Adrenal gland (tissue), 12 donors: ENCODE data around the gene CACNB4. TPM values are rescaled to one million over a fixed set of nuclear protein-coding genes. Genes with fewer than 3 reads are reported as not detected.

Source experiments
- DNase-seq, 7 donors: peaks; one replicate each; pipeline ENCODE4 v3.0.0-alpha.2; 2019 to 2020
- H3K27ac ChIP-seq, 5 donors: fragments of 200-600 bp; sonication (generic) in 4 of 5; 1 replicate in 3 of 5; 2 replicates in 2 of 5; pipeline versions ENCODE4 v1.5.1 to v1.8.0; 2016 to 2020; ENCODE audit warnings: mild to moderate bottlenecking in 1 of 5
- H3K27me3 ChIP-seq: fragments of 200-600 bp; 2 replicates; pipeline ENCODE4 v1.8.0; 2021
- H3K36me3 ChIP-seq, 2 donors: fragments of 200-600 bp; replicated peaks in 1 of 2; 1 replicate in 1 of 2; 2 replicates in 1 of 2; pipeline versions ENCODE4 v1.5.1 to v1.8.0; 2018 to 2022
- H3K4me1 ChIP-seq, 2 donors: fragments of 200-600 bp; replicated peaks in 1 of 2; 1 replicate in 1 of 2; 2 replicates in 1 of 2; pipeline versions ENCODE4 v1.5.1 to v1.8.0; 2018 to 2021
- H3K4me3 ChIP-seq, 4 donors: fragments of 200-600 bp; sonication (generic) in 3 of 4; one replicate each; pipeline ENCODE4 v1.5.1; 2016 to 2018
- H3K9me3 ChIP-seq, 3 donors: fragments of 200-600 bp; sonication (generic) in 1 of 3; replicated peaks in 1 of 3; 1 replicate in 2 of 3; 2 replicates in 1 of 3; pipeline versions ENCODE4 v1.5.1 to v1.8.0; 2016 to 2021
- POLR2A ChIP-seq, 2 donors: fragments of 450-650 bp; IDR thresholded peaks; one replicate each; pipeline ENCODE4 v1.6.1; 2017; ENCODE audit warnings: antibody characterized with exemption in 2 of 2, mild to moderate bottlenecking in 2 of 2, moderate library complexity in 1 of 2
- WGBS, 4 donors: extraction: QIAGEN DNeasy Blood & Tissue Kit in 2 of 4; methylation state at CpG; one replicate each; pipeline versions ENCODE4 v1.1.5 to v1.1.7; 2013 to 2017; 5-methylcytosine and 5-hydroxymethylcytosine counted together
- intact Hi-C, 2 donors: fragments of 100-400 bp; cut with DNase I; formaldehyde crosslinking; loops; one replicate each; pipeline versions ENCODE4 v1.14.1 to v1.15.0; 2022 to 2023
- polyA plus RNA-seq, 3 donors: library from polyadenylated mRNA; stranded (reverse); fragments of 200-250 nt in 2 of 3; fragments of 350-450 nt in 1 of 3; fragmentation: Illumina TruSeq in 1 of 3; extraction: RNeasy Lipid Tissue Mini Kit (QIAGEN cat#74804) in 1 of 3; gene quantifications; one replicate each; pipeline ENCODE4 v1.2.3, GENCODE V29; 2013 to 2014
- total RNA-seq, 9 donors: library from RNA; depleted of rRNA in 4 of 9; stranded (reverse); fragments of >200 nt in 4 of 9; fragments of 120-200 nt in 1 of 9; fragmentation: NEBNext Ultra II Directional in 1 of 9; extraction: Animal tissue kit (Norgen Biotek cat#: 25700) in 1 of 9; gene quantifications; one replicate each; pipeline versions ENCODE4 v1.1.0 to v1.2.4, GENCODE V29; 2013 to 2023
- TF ChIP-seq, protein P1 (sequence below), 6 experiments: fragments of 450-650 bp in 4 of 6; fragments of 200-600 bp in 2 of 6; sonication (generic) in 1 of 6; IDR thresholded peaks; 1 replicate in 5 of 6; 2 replicates in 1 of 6; pipeline versions ENCODE4 v1.5.1 to v1.8.0; 2016 to 2021; ENCODE audit warnings: antibody characterized with exemption in 6 of 6, mild to moderate bottlenecking in 2 of 6, moderate library complexity in 1 of 6
- donor health status: healthy with polysubstance abuse.
- donor health status: Bipolar disorder and iron deficiency.
- donor health status: DM: yes; HTN: yes; CAD: no.
- donor health status: DM: no; HTN: no; CAD: no.
- donor health status: DM: no; HTN: no; CAD: no.
- donor health status: DM: yes; HTN: yes; CAD: no.

The CACNB4 gene
- total and polyA plus RNA-seq, 12 donors: 0.60 to 8.5 (median 1.9) TPM

DNA sequence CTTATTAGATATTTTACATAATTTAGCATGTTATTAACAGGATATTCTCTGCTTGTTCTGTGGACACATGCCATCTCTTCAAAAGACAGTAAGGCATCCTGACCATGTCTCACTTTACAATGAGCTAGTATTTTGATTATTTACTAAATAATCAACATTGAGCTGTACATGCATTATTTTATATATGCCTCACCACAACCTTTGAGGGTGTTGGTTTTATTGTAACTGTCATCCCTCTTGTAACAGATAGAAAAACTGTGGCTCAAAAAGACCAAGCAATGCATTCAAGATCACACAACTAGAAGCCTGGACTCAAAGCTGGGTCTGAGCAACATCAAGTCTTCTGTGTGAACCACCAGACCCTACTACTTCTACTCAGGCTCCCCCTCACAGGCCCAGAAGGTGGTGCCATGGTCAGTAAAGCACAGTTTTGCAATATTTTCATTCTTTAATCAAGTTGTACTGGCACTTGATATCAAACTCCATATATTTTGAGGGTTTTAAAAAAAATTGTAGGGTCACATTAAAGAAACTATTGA is 165.5 kb downstream of the CACNB4 start:
- no peak for DNase-seq
- H3K27me3 ChIP-seq: no peaks in the 10 kb centered on the region
- no peak for TF ChIP-seq POLR2A (IDR thresholded peaks at IDR 0.05)
- TF ChIP-seq, protein P1, sequence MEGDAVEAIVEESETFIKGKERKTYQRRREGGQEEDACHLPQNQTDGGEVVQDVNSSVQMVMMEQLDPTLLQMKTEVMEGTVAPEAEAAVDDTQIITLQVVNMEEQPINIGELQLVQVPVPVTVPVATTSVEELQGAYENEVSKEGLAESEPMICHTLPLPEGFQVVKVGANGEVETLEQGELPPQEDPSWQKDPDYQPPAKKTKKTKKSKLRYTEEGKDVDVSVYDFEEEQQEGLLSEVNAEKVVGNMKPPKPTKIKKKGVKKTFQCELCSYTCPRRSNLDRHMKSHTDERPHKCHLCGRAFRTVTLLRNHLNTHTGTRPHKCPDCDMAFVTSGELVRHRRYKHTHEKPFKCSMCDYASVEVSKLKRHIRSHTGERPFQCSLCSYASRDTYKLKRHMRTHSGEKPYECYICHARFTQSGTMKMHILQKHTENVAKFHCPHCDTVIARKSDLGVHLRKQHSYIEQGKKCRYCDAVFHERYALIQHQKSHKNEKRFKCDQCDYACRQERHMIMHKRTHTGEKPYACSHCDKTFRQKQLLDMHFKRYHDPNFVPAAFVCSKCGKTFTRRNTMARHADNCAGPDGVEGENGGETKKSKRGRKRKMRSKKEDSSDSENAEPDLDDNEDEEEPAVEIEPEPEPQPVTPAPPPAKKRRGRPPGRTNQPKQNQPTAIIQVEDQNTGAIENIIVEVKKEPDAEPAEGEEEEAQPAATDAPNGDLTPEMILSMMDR (IDR thresholded peaks at IDR 0.05): no peak
- peaks cover 0 to 17% of the 10 kb centered on the region in 2 donors for H3K4me1 ChIP-seq
- intact Hi-C loops: no loop called here
- no peaks in the 10 kb centered on the region for H3K9me3 ChIP-seq
- H3K36me3 ChIP-seq: no peaks in the 10 kb centered on the region
- H3K4me3 ChIP-seq: no peak overlapping the region
- no peak overlapping the region for H3K27ac ChIP-seq

DNA sequence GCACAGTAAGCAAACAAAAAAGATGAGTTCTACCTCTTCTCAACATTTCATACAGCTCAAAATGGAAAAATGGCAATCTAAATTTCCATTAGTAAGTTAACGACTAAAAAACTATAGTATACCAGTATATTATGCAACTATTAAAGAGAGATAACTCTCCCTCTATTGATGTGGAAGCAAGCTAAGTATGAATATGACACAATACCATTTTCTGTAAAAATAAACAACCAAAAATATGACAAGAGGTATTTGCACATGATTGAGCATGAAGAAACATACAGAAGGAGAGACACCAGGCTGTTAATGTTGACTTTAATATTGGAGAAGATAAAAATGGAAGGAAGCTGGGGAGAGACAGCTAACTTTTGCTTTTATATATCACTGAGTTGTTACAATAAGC is 167.1 kb downstream of the CACNB4 start:
- TF ChIP-seq POLR2A (IDR thresholded peaks at IDR 0.05): no peak
- TF ChIP-seq, protein P1 (IDR thresholded peaks at IDR 0.05): no peak
- intact Hi-C loops: no loop called here
- Histone ChIP-seq H3K4me3 (no peak overlapping the region), H3K9me3 (no peaks in the 10 kb centered on the region), H3K27me3 (no peaks in the 10 kb centered on the region), H3K36me3 (no peaks in the 10 kb centered on the region), H3K27ac (no peak overlapping the region), H3K4me1 (peaks cover 0 to 17% of the 10 kb centered on the region in 2 donors)
- no peak for DNase-seq
- WGBS, 4 donors: 92 to 95% (median 94%) methylated on average over 1 of the region's 1 CpG

- TF ChIP-seq, protein P1 (IDR thresholded peaks at IDR 0.05): no peak
- TF ChIP-seq POLR2A (IDR thresholded peaks at IDR 0.05): no peak
- 93 to 95% (median 94%) methylated on average over 1 of the region's 1 CpG for WGBS, 4 donors
Observed at GRCh38 chr2:151931030-151931611, 167.7 kb downstream of the CACNB4 start.

DNA sequence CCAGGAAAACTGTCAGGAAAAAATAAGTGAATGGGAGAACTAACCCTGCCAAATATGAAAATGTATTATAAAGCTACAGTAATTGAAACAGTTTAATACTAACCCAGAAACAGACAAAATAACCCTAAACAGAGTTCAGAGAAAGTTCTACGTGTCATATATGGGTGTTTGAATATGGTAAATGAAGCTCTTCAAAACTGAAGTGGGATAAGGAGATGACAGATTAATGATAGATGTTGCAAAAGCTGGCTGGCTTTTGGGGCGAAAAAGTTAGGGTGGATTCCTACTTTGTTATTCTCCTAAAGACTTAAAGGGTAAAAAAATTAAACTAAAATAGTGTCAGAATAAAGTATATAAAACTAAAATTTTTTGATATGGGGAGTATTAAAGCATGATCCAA is 168.8 kb downstream of the CACNB4 start:
- Histone ChIP-seq H3K4me1 (peaks cover 0 to 17% of the 10 kb centered on the region in 2 donors), H3K27me3 (no peaks in the 10 kb centered on the region), H3K9me3 (no peaks in the 10 kb centered on the region), H3K27ac (no peak overlapping the region), H3K36me3 (no peaks in the 10 kb centered on the region), H3K4me3 (no peak overlapping the region)
- TF ChIP-seq POLR2A (IDR thresholded peaks at IDR 0.05): no peak
- TF ChIP-seq, protein P1 (IDR thresholded peaks at IDR 0.05): no peak
- WGBS, 4 donors: 88 to 96% (median 93%) methylated on average over 2 of the region's 2 CpGs
- DNase-seq: no peak
- intact Hi-C loops: no loop called here

More at GRCh38 chr2:151931030-151931611, 167.7 kb downstream of the CACNB4 start:
- no peak for DNase-seq
- Histone ChIP-seq H3K36me3 (no peaks in the 10 kb centered on the region), H3K27ac (no peak overlapping the region), H3K27me3 (no peaks in the 10 kb centered on the region), H3K4me1 (peaks cover 0 to 17% of the 10 kb centered on the region in 2 donors), H3K4me3 (no peak overlapping the region), H3K9me3 (no peaks in the 10 kb centered on the region)
- intact Hi-C loops: no loop called here
